ENCODE measurements around the gene PARVB. TPM values are rescaled to one million over a fixed set of nuclear protein-coding genes. Genes with fewer than 3 reads are reported as not detected.

PARVB gene
- polyA plus RNA-seq, 1 donor (not counting 4 experiments of a cell fraction or from before 2014, with no cell fraction given), result 10.5 TPM

GRCh38 chr22:44120314-44120704 is 96.2 kb downstream of the PARVB start:
- Histone ChIP-seq H3K36me3 (ENCODE audit: control insufficient read depth in 2 of 2, extremely low read depth in 1 of 2, insufficient read depth in 2 of 2, low read length in 2 of 2) (no peaks in the 10 kb centered on the region), H3K9me3 (ENCODE audit: control insufficient read depth, low read depth, low read length) (no peaks in the 10 kb centered on the region), H3K27me3 (ENCODE audit: control insufficient read depth, extremely low read depth, insufficient read depth, low read length) (no peaks in the 10 kb centered on the region), H3K9ac (ENCODE audit: control insufficient read depth, extremely low read depth, insufficient read depth, low read length) (no peak overlapping the region), H3K4me1 (ENCODE audit: control insufficient read depth, extremely low read depth, insufficient read depth, low read length) (no peaks in the 10 kb centered on the region), H3K4me3 (ENCODE audit: control insufficient read depth in 2 of 3, extremely low read depth in 1 of 3, insufficient read depth in 2 of 3, low read depth in 1 of 3, low read length in 3 of 3) (no peak overlapping the region), H2AFZ (ENCODE audit: control insufficient read depth, low read length) (no peak overlapping the region), H3K27ac (ENCODE audit: control insufficient read depth, insufficient read depth, low read length) (no peak overlapping the region), H3K79me2 (ENCODE audit: control insufficient read depth, insufficient read depth, low read length) (no peaks in the 10 kb centered on the region), H4K20me1 (ENCODE audit: control insufficient read depth, extremely low read depth, insufficient read depth, low read length) (no peaks in the 10 kb centered on the region), H3K9me1 (ENCODE audit: control insufficient read depth, extremely low read depth, insufficient read depth, low read length) (peaks cover 3% of the 10 kb centered on the region), H3K4me2 (ENCODE audit: control insufficient read depth, extremely low read depth, insufficient read depth, low read depth, low read length) (no peak overlapping the region)
- no peak for FAIRE-seq
- DNase-seq (ENCODE audit: low read depth, low spot score), result no peak
- TF ChIP-seq CTCF (optimal IDR thresholded peaks at IDR 0.05 in 1 of 3, IDR thresholded peaks at IDR 0.05 in 1 of 3, conservative IDR thresholded peaks at IDR 0.05 in 1 of 3; ENCODE audit: extremely low read depth in 1 of 3, insufficient read depth in 2 of 3, low read length in 3 of 3) (no peak), EZH2 (IDR thresholded peaks at IDR 0.05; ENCODE audit: low read length) (no peak)
- dilution Hi-C loops (cut with MboI; ENCODE audit: extremely low pct_ligation_motif_present, low sequenced_read_pairs), result no loop called here

- DNase-seq (ENCODE audit: low read depth, low spot score) (no peak), FAIRE-seq (no peak)
- H3K4me1 ChIP-seq (ENCODE audit: control insufficient read depth, extremely low read depth, insufficient read depth, low read length), result no peaks in the 10 kb centered on the region
- H3K36me3 ChIP-seq (ENCODE audit: control insufficient read depth in 2 of 2, extremely low read depth in 1 of 2, insufficient read depth in 2 of 2, low read length in 2 of 2), result no peaks in the 10 kb centered on the region
- H3K9ac ChIP-seq (ENCODE audit: control insufficient read depth, extremely low read depth, insufficient read depth, low read length), result no peak overlapping the region
- H3K9me1 ChIP-seq (ENCODE audit: control insufficient read depth, extremely low read depth, insufficient read depth, low read length), result no peaks in the 10 kb centered on the region
- no peaks in the 10 kb centered on the region for H3K9me3 ChIP-seq (ENCODE audit: control insufficient read depth, low read depth, low read length)
- no peak overlapping the region for H3K4me2 ChIP-seq (ENCODE audit: control insufficient read depth, extremely low read depth, insufficient read depth, low read depth, low read length)
- no peak overlapping the region for H2AFZ ChIP-seq (ENCODE audit: control insufficient read depth, low read length)
- no peak overlapping the region for H3K27ac ChIP-seq (ENCODE audit: control insufficient read depth, insufficient read depth, low read length)
- TF ChIP-seq CTCF (optimal IDR thresholded peaks at IDR 0.05 in 1 of 3, IDR thresholded peaks at IDR 0.05 in 1 of 3, conservative IDR thresholded peaks at IDR 0.05 in 1 of 3; ENCODE audit: extremely low read depth in 1 of 3, insufficient read depth in 2 of 3, low read length in 3 of 3), result no peak
- H3K27me3 ChIP-seq (ENCODE audit: control insufficient read depth, extremely low read depth, insufficient read depth, low read length), result peaks cover 3% of the 10 kb centered on the region
- no peaks in the 10 kb centered on the region for H3K79me2 ChIP-seq (ENCODE audit: control insufficient read depth, insufficient read depth, low read length)
- dilution Hi-C loops (cut with MboI; ENCODE audit: extremely low pct_ligation_motif_present, low sequenced_read_pairs), result no loop called here
- no peak overlapping the region for H3K4me3 ChIP-seq (ENCODE audit: control insufficient read depth in 2 of 3, extremely low read depth in 1 of 3, insufficient read depth in 2 of 3, low read depth in 1 of 3, low read length in 3 of 3)
- H4K20me1 ChIP-seq (ENCODE audit: control insufficient read depth, extremely low read depth, insufficient read depth, low read length), result no peaks in the 10 kb centered on the region
These were observed 101.3 kb downstream of the PARVB start for GRCh38 chr22:44125421-44125820.
